Measurements from ENCODE around the gene MBOAT1. TPM values are rescaled to one million over a fixed set of nuclear protein-coding genes. Genes with fewer than 3 reads are reported as not detected.

Gene MBOAT1
- total RNA-seq, 2 experiments from 2014 or later = 13.4 to 14.0 TPM

DNA sequence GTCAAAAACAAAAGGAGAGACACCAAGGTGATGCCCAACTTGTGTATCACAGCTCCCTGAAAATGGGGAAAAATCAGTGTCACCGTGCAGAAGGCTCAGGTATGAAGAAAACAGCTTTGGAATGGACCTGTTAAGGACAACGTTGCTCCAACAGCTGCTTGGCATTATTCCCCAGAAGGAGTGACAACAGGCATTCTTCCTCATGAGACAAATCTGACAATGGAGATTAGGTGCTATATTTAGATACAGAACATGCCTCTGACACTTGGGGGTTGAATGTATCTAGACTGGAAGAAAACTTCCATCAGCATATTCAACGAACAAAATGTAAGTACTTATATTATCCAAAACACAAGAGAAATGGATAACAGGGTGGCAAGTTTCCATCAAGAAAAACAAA is 87.7 kb downstream of the MBOAT1 start:
- Mint-ChIP-seq H3K27ac (no peak overlapping the region), H3K36me3 (peaks cover 9% of the 10 kb centered on the region), H3K4me3 (no peak overlapping the region), H3K9me3 (no peaks in the 10 kb centered on the region), H3K4me1 (ENCODE audit: low read depth) (peaks cover 4% of the 10 kb centered on the region), H3K27me3 (no peaks in the 10 kb centered on the region)
- POLR2A ChIA-PET = no interaction called here
- no peak for DNase-seq
- CTCF ChIA-PET = interaction anchor here (0.6 to 2.3 kb wide), 3 partner anchors 33 to 1985 kb away, joined by 3 to 9 read pairs (median 3); no protein-coding TSS in a partner anchor
- intact Hi-C loops (cut with micrococcal nuclease) = no loop called here

DNA sequence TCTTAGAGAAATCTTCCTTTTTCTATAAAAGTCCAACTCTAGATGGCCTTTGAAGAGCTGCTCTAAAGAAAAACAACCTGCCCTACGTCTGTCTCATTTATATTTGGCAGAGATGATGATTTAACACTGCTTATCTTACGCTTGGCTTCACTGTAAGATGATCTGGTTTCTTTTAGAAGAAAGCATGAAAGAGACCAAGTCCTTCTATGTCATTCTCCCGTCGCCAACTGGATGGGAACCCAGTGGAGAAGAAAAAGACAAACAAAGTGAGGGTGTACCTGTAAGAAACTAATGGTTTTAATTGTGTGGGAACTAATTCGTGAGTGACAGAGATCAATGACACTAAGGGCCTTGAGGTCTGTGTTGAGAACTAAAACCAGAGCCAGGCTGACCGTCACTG is 92.8 kb downstream of the MBOAT1 start:
- CTCF ChIA-PET = interaction anchor here (1.0 kb wide), 1 partner anchor 9 kb away, joined by 3 read pairs; no protein-coding TSS in a partner anchor
- Mint-ChIP-seq H3K27me3 (no peaks in the 10 kb centered on the region), H3K27ac (no peak overlapping the region), H3K4me1 (ENCODE audit: low read depth) (no peaks in the 10 kb centered on the region), H3K9me3 (no peaks in the 10 kb centered on the region), H3K36me3 (peaks cover 17% of the 10 kb centered on the region), H3K4me3 (no peak overlapping the region)
- POLR2A ChIA-PET = no interaction called here
- no peak for DNase-seq
- intact Hi-C loops (cut with micrococcal nuclease) = no loop called here

DNA sequence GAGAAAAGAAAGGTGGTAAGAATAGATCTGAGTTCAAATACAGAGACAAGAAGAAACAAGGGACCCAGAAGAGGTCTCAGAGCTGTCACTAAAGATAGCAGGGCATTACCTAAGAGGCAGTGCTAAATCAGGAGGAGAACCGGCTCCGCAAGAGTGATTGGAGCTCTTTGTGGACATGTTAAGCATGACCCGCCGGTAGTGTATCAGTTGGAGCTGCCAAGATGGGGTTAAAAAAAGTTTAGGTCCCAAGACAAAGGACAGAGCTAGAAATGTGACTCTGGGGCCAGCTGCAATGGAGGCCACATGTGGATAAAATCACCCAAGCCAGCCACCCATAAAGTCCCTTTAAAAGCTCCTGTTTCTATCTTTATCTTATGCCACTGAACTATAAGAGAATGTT is 93.4 kb downstream of the MBOAT1 start:
- H3K27ac Mint-ChIP-seq = no peak overlapping the region
- intact Hi-C loops (cut with micrococcal nuclease) = no loop called here
- POLR2A ChIA-PET = no interaction called here
- no peaks in the 10 kb centered on the region for H3K9me3 Mint-ChIP-seq
- H3K4me1 Mint-ChIP-seq (ENCODE audit: low read depth) = no peaks in the 10 kb centered on the region
- DNase-seq = no peak
- CTCF ChIA-PET = interaction anchor here (0.6 to 2.6 kb wide), 2 partner anchors 8 to 10 kb away, joined by 3 to 15 read pairs; no protein-coding TSS in a partner anchor
- H3K27me3 Mint-ChIP-seq = no peaks in the 10 kb centered on the region
- H3K36me3 Mint-ChIP-seq = peaks cover 14% of the 10 kb centered on the region
- H3K4me3 Mint-ChIP-seq = no peak overlapping the region

DNA sequence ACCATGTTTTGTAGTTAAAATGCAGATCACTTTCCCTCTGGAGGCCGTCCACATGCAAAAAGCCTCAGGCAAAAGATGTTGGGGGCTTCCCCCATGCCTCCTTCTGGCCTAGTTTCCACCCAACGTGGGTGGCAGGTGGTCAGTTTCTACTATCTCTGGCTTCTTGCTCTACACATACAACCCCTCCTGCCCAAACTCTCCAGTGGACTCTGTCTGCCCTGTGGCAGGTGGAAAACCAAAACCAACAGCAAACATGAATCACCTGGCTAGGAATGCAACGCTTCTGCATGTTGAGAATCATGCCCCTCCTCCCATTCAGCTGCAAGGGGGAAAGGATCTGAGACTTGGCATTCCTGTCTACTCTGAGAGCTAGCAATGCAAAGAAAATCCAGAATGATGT is 94.8 kb downstream of the MBOAT1 start:
- no peaks in the 10 kb centered on the region for H3K4me1 Mint-ChIP-seq (ENCODE audit: low read depth)
- H3K4me3 Mint-ChIP-seq = no peak overlapping the region
- H3K9me3 Mint-ChIP-seq = no peaks in the 10 kb centered on the region
- peaks cover 15% of the 10 kb centered on the region for H3K36me3 Mint-ChIP-seq
- ChIA-PET POLR2A (no interaction called here), CTCF (interaction anchor here (2.6 kb wide), 1 partner anchor 10 kb away, joined by 15 read pairs; no protein-coding TSS in a partner anchor)
- no peak overlapping the region for H3K27ac Mint-ChIP-seq
- no peaks in the 10 kb centered on the region for H3K27me3 Mint-ChIP-seq
- no peak for DNase-seq
- intact Hi-C loops (cut with micrococcal nuclease) = no loop called here

DNA sequence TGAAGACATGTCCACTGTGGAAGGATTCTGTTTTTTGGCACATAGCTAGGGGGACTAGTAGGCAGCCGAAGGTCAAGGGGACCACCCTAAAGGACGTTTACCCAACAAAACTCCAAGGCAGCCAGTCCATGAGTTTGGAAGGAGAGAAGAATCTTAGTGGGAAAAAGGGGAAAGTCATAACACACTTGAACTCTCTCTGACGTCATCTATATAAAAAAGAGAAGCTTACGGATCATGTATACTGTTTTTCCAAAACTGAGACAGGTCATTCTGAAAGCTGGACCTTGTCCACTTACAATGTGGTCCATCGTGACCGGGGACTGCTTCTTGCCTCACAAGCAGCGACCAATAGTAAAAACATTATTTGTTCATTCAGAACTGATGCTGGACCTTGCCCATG is 95.5 kb downstream of the MBOAT1 start:
- Mint-ChIP-seq H3K4me1 (ENCODE audit: low read depth) (no peaks in the 10 kb centered on the region), H3K9me3 (no peaks in the 10 kb centered on the region), H3K36me3 (peaks cover 13% of the 10 kb centered on the region), H3K27me3 (no peaks in the 10 kb centered on the region), H3K27ac (no peak overlapping the region), H3K4me3 (no peak overlapping the region)
- intact Hi-C loops (cut with micrococcal nuclease) = no loop called here
- POLR2A ChIA-PET = no interaction called here
- CTCF ChIA-PET = interaction anchor here (2.6 kb wide), 1 partner anchor 10 kb away, joined by 15 read pairs; no protein-coding TSS in a partner anchor
- no peak for DNase-seq

DNA sequence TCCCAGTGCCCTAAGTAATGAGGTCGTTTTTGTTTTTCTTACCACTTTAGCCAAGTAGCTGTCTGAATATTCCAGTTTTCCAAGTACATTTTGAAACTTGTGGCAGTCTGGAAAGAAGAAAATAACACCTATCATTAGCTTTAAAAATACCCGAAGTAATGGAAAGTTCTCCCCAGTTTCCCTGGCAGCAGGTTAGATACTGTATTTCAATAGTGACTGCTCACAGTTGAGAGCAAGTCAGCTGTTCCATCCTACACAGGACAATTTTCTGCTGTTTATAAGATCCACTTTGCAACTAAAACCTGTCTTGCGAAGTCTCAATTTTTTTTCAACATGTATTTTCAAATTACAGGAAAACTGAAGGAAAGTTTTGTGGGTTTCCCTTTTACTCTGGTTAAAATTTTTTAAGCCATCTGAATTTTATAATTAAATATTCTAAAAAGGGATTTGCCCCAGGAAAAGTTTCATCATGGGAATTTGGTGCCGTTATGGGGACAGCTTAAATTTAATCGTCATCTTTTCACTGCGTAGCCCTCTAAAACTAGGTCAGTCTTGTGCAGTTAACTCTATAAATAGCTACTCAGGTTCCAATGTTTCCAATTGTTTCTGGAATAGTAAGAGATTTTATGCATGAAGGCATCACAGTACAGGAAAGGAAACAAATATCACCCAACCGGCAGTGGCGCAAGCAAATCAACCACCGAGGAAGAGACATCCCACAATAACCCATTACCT is 96.9 kb downstream of the MBOAT1 start:
- POLR2A ChIA-PET = interaction anchor here (0.9 kb wide), 1 partner anchor 8 kb away, joined by 3 read pairs; no protein-coding TSS in a partner anchor
- DNase-seq = no peak
- Mint-ChIP-seq H3K36me3 (peaks cover 13% of the 10 kb centered on the region), H3K4me3 (no peak overlapping the region), H3K27me3 (no peaks in the 10 kb centered on the region), H3K27ac (no peak overlapping the region), H3K4me1 (ENCODE audit: low read depth) (no peaks in the 10 kb centered on the region), H3K9me3 (no peaks in the 10 kb centered on the region)
- CTCF ChIA-PET = interaction anchor here (2.4 kb wide), 1 partner anchor 11 kb away, joined by 12 read pairs; no protein-coding TSS in a partner anchor
- intact Hi-C loops (cut with micrococcal nuclease) = no loop called here

DNA sequence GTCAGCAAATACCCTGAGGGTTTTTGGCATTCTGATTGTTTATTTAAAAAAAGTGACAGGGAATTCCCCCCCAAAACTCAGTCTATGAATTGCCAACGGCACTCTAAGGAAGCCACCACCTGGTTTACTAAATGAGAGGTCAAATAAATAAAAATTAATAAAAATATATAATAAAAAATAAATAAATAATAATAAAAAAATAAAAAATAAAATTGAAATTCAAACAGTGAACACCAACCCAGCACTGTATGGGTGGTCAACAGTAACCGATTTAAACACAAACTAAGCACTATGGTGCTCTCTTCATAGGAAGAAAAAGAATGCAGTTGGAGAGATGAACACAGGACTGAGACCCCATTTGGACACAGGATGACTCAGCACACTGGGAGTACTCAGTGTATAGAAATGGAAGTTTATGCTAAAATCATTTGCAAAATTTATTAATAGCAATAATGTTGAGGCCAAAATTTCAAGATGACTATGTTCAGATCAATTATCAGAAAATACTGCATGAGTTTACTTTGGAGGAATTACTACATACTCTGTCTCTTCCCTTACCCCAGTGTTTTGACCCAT is 98.5 kb downstream of the MBOAT1 start:
- intact Hi-C loops (cut with micrococcal nuclease) = no loop called here
- Mint-ChIP-seq H3K9me3 (no peaks in the 10 kb centered on the region), H3K27me3 (no peaks in the 10 kb centered on the region), H3K4me3 (no peak overlapping the region), H3K36me3 (peaks cover 14% of the 10 kb centered on the region), H3K27ac (no peak overlapping the region), H3K4me1 (ENCODE audit: low read depth) (no peaks in the 10 kb centered on the region)
- no peak for DNase-seq
- ChIA-PET CTCF (interaction anchor here (2.4 kb wide), 1 partner anchor 13 kb away, joined by 12 read pairs; no protein-coding TSS in a partner anchor), POLR2A (no interaction called here)

DNA sequence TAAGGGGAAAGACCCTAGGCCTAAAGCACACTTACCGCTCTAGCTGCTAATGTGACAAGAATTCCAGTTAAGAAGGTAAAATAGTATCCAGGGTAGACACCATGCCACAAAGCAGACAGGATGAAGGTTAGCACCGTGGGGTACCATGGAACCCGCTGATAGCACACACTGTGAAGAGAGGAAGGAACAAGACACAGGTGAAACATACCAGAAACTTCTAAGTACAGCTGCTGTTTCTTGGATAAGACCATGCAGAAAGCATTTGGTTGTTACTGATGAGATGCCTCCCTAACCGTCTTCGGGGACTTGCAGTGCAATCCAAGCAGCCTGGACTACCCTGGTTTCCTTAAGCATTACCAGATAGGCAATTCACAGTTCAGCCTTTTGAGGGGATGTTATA is 99.4 kb downstream of the MBOAT1 start:
- intact Hi-C loops (cut with micrococcal nuclease) = no loop called here
- no peaks in the 10 kb centered on the region for H3K4me1 Mint-ChIP-seq (ENCODE audit: low read depth)
- ChIA-PET CTCF (no interaction called here), POLR2A (no interaction called here)
- H3K27ac Mint-ChIP-seq = no peak overlapping the region
- H3K9me3 Mint-ChIP-seq = no peaks in the 10 kb centered on the region
- no peaks in the 10 kb centered on the region for H3K27me3 Mint-ChIP-seq
- DNase-seq = no peak
- H3K36me3 Mint-ChIP-seq = peaks cover 14% of the 10 kb centered on the region
- H3K4me3 Mint-ChIP-seq = no peak overlapping the region

DNA sequence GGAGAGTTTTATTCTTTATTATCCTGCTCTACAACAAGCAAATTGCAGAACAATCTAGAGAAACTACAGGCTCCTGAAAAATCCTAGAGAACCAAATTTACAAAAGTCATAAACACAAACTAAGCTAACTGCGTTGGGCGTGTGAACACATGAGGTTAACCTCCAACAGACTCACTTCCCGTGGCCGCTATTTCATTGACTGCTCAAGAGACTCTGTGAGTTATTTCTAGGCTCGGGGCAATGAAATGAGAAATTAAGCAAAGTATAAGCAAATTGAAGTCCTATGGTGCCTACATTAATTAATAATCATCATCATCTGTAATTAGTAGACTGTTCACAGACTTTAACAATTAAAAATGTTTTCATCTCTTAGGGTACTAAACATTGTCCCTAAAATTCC is 100.0 kb downstream of the MBOAT1 start:
- H3K9me3 Mint-ChIP-seq = no peaks in the 10 kb centered on the region
- no peak for DNase-seq
- no peaks in the 10 kb centered on the region for H3K27me3 Mint-ChIP-seq
- H3K36me3 Mint-ChIP-seq = peaks cover 10% of the 10 kb centered on the region
- no peak overlapping the region for H3K4me3 Mint-ChIP-seq
- POLR2A ChIA-PET = no interaction called here
- CTCF ChIA-PET = no interaction called here
- H3K27ac Mint-ChIP-seq = no peak overlapping the region
- no peaks in the 10 kb centered on the region for H3K4me1 Mint-ChIP-seq (ENCODE audit: low read depth)
- intact Hi-C loops (cut with micrococcal nuclease) = no loop called here

DNA sequence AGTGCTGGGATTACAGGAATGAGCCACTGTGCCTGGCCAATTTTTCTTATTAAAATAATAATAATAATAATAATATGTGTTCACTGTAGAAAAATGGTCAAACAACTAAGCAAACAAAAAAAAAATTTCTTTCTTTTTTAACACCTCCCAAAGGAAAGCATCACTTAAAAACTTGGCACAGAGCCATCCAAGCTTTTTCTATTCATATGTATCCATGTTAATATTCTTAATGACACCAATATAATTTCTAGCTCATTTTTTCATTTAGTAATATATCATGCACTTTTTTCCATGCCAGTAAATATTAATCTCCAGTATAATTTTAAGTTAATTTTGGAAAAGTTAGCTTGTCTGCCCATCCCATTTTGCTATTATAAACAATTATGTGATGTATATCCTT is 101.8 kb downstream of the MBOAT1 start:
- POLR2A ChIA-PET = no interaction called here
- Mint-ChIP-seq H3K4me1 (ENCODE audit: low read depth) (no peaks in the 10 kb centered on the region), H3K36me3 (peaks cover 10% of the 10 kb centered on the region), H3K27ac (no peak overlapping the region), H3K4me3 (no peak overlapping the region), H3K9me3 (no peaks in the 10 kb centered on the region), H3K27me3 (no peaks in the 10 kb centered on the region)
- no peak for DNase-seq
- intact Hi-C loops (cut with micrococcal nuclease) = no loop called here
- CTCF ChIA-PET = interaction anchor here (1.6 kb wide), 1 partner anchor 16 kb away, joined by 8 read pairs; no protein-coding TSS in a partner anchor

DNA sequence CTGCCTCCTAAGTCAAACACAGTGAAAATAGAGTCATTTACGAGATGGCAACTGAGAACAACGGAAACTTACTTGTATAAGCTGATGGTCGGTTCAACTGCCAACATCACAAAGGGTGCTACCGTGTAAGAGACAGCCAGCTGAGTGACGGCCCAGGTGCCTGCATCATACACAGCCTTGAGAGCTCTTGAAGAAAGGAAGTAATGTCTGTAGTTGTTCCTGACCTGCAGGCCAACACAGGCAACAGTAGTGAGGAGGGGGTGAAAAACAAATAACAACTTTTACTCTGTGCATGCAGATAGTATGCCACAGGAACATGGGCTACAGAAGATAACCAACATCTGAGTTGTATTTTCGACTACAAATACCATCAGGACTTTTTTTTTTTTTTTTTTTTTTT is 102.7 kb downstream of the MBOAT1 start:
- Mint-ChIP-seq H3K4me1 (ENCODE audit: low read depth) (no peaks in the 10 kb centered on the region), H3K27ac (no peak overlapping the region), H3K4me3 (no peak overlapping the region), H3K27me3 (no peaks in the 10 kb centered on the region), H3K9me3 (no peaks in the 10 kb centered on the region), H3K36me3 (peaks cover 8% of the 10 kb centered on the region)
- ChIA-PET POLR2A (no interaction called here), CTCF (interaction anchor here (0.8 to 1.6 kb wide), 2 partner anchors 17 kb away, joined by 3 to 8 read pairs; no protein-coding TSS in a partner anchor)
- no peak for DNase-seq
- intact Hi-C loops (cut with micrococcal nuclease) = no loop called here

DNA sequence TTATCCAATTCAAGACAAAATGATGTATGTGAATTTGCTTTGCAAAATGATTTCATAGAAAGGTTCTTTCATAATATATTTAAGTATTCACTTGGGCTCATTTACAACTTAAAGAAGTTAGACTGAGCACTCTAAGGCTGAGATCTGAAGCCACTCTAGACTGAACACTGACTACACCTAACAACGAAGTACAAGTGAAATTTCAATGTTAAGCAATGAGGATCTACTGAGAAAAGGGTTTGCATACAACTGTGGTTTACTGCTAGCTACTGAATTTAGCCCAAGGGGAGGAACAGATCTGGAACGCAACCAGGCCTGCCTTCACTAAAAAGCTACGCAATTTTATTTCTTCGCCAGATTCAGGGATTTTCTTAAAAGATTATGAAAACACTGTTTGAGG is 106.4 kb downstream of the MBOAT1 start:
- ChIA-PET CTCF (no interaction called here), POLR2A (no interaction called here)
- H3K27me3 Mint-ChIP-seq = no peaks in the 10 kb centered on the region
- no peaks in the 10 kb centered on the region for H3K9me3 Mint-ChIP-seq
- no peaks in the 10 kb centered on the region for H3K4me1 Mint-ChIP-seq (ENCODE audit: low read depth)
- H3K27ac Mint-ChIP-seq = no peak overlapping the region
- H3K4me3 Mint-ChIP-seq = no peak overlapping the region
- DNase-seq = no peak
- H3K36me3 Mint-ChIP-seq = peaks cover 14% of the 10 kb centered on the region
- intact Hi-C loops (cut with micrococcal nuclease) = no loop called here

DNA sequence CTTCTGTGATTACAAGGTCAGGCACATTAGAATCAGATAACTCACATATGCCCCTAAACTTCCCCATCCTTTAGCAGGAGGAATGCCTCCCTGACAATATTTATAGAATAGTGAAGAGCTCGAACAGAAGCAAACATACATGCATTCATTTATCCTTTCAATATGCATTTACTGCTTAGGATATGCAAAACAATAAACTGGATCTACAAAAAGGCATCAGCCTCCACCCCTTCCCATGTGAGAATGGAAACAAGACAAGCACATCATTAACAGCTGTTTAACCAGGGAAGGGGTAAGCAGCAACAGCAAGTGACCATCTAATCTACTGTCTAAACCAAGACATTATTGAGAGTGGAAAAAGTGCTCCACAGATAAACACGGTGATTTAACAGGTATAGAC is 107.6 kb downstream of the MBOAT1 start:
- peaks cover 14% of the 10 kb centered on the region for H3K36me3 Mint-ChIP-seq
- CTCF ChIA-PET = interaction anchor here (2.2 kb wide), 1 partner anchor 22 kb away, joined by 8 read pairs; no protein-coding TSS in a partner anchor
- no peaks in the 10 kb centered on the region for H3K27me3 Mint-ChIP-seq
- no peaks in the 10 kb centered on the region for H3K9me3 Mint-ChIP-seq
- H3K4me1 Mint-ChIP-seq (ENCODE audit: low read depth) = no peaks in the 10 kb centered on the region
- no peak overlapping the region for H3K4me3 Mint-ChIP-seq
- no peak for DNase-seq
- intact Hi-C loops (cut with micrococcal nuclease) = no loop called here
- no peak overlapping the region for H3K27ac Mint-ChIP-seq
- POLR2A ChIA-PET = no interaction called here
